GM21447 (cell line): Measurements from ENCODE around the gene TAB3.

Experiments
- ATAC-seq: cut with Tn5 transposase; IDR thresholded peaks from one replicate; pipeline ENCODE4 v1.9.1; 2021; ENCODE audit not compliant: unreplicated experiment

Gene TAB3

GRCh38 chrX:30779453-30780030 lies 109.5 kb downstream of the TAB3 start:
- no peak for ATAC-seq

- ATAC-seq: no peak
Measured at GRCh38 chrX:30777575-30777974, 111.5 kb downstream of the TAB3 start.
